Bronchial epithelial cell (primary cell): ENCODE measurements around the gene IRX5. TPM values are rescaled to one million over a fixed set of nuclear protein-coding genes. Genes with fewer than 3 reads are reported as not detected.

Source experiments
- DNase-seq: peaks from one replicate; pipeline ENCODE4 v3.0.0-alpha.2; 2010; ENCODE audit warnings: low read depth
- FAIRE-seq: peaks from 2 replicates; lab custom pipeline; 2011; peaks lifted over from hg19 to GRCh38; lab: Jason Lieb, UNC
- H3K27me3 ChIP-seq: 2 replicates; pipeline ENCODE4 v1.5.1; 2011; ENCODE audit warnings: low read length; ENCODE audit not compliant: control insufficient read depth, insufficient read depth
- H3K36me3 ChIP-seq: 2 replicates; pipeline ENCODE4 v1.5.1; 2011; ENCODE audit warnings: low read length; ENCODE audit not compliant: control insufficient read depth, insufficient read depth
- H3K4me3 ChIP-seq: 2 replicates; pipeline ENCODE4 v1.5.1; 2011; ENCODE audit warnings: mild to moderate bottlenecking, low read depth, low read length, control low read depth
- total RNA-seq: library from RNA; depleted of rRNA; stranded (reverse); fragments of >200 nt; gene quantifications from 2 replicates; pipeline ENCODE4 v1.2.1, GENCODE V29; 2014
- TF ChIP-seq, protein P1 (sequence below): IDR thresholded peaks from 2 replicates; pipeline ENCODE4 v1.5.1; 2011; ENCODE audit warnings: mild to moderate bottlenecking, moderate library complexity, low read length, control low read depth, inconsistent platforms; ENCODE audit not compliant: insufficient read depth, severe bottlenecking

The IRX5 gene
- total RNA-seq, 1 donor from 2014 or later, result 6.3 TPM

DNA sequence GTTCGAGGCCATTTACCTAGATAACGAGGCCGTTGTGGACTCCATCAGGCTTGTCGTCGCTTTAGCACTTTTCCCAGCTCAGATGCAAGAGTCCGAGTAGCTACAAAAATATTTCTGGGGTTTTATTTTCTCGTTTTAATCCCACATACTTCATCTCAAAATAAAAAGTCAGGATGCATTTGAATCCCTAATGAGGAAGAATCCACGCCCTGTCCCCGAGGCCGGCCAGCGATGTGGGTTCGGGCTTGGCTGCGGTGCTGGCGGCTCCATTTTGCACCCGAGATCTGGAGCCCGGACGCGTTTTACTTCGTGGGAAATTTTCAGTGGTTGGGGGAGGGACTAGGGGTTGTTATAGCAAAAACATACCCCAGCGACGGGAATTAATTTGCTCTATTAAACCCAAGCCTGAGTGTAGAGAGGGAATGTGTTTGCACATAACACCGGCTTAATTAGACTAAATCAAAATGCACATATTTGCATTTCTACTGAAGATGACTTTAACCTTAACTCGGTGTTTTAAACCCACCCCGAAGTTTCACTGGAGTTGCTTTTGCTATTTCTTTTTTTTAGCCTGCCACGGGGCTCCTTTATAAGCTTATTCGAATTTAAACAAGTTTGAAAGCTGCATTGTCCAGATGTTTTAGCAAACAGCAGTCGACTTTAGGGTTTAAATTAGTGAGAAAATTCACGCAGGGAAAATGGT lies 4.8 kb downstream of the IRX5 start:
- peak overlapping the region; percentile 42 for H3K4me3 ChIP-seq

DNA sequence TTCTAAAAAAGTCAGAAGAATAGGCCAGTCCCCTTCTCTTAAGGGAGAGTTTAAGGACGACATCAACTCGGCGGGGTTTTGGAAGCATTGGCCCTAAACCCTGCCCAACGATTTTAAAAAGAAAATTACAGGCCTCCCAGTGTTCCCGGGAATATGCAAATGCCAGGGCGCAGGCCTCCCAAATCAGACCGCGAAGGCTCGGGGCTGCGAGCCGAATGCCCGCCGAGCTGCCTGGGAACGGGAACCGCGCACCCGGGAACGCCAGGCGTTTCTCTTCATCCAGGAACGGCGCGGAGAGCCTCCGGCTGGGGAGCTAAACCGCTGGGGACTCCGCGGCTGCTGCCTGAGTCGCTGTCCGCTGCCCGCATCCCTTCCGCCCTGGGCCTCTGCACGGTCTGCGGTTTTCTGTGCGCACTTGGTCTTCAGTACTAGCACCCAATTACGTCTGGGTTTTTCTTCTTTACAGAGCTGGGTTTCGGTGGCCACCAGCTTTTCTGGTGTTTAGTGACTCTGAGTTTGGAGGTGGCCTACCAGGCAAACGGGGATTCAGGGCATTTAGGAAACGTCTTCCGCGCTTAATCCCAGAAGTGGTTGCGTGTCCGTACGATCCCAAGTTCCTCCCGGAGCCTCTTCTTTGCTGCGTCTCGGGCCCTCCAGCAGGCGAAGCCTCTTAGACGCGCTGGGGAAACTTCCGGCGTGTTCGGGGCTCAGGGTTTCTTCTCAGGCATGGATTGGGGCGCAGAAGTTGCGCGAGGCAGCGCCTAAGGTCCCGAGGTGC lies 5.7 kb downstream of the IRX5 start:
- Histone ChIP-seq H3K36me3 (peaks cover 4% of the 10 kb centered on the region), H3K27me3 (no peaks in the 10 kb centered on the region), H3K4me3 (peak overlapping the region; percentile 42)
- no peak for DNase-seq
- FAIRE-seq, result no peak
- TF ChIP-seq, protein P1, sequence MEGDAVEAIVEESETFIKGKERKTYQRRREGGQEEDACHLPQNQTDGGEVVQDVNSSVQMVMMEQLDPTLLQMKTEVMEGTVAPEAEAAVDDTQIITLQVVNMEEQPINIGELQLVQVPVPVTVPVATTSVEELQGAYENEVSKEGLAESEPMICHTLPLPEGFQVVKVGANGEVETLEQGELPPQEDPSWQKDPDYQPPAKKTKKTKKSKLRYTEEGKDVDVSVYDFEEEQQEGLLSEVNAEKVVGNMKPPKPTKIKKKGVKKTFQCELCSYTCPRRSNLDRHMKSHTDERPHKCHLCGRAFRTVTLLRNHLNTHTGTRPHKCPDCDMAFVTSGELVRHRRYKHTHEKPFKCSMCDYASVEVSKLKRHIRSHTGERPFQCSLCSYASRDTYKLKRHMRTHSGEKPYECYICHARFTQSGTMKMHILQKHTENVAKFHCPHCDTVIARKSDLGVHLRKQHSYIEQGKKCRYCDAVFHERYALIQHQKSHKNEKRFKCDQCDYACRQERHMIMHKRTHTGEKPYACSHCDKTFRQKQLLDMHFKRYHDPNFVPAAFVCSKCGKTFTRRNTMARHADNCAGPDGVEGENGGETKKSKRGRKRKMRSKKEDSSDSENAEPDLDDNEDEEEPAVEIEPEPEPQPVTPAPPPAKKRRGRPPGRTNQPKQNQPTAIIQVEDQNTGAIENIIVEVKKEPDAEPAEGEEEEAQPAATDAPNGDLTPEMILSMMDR, result no peak

More for the DNA sequence above, 4.8 kb downstream of the IRX5 start:
- H3K36me3 ChIP-seq, result peaks cover 2% of the 10 kb centered on the region
- DNase-seq, result no peak
- H3K27me3 ChIP-seq, result no peaks in the 10 kb centered on the region
- FAIRE-seq, result no peak
- TF ChIP-seq, protein P1, result no peak

DNA sequence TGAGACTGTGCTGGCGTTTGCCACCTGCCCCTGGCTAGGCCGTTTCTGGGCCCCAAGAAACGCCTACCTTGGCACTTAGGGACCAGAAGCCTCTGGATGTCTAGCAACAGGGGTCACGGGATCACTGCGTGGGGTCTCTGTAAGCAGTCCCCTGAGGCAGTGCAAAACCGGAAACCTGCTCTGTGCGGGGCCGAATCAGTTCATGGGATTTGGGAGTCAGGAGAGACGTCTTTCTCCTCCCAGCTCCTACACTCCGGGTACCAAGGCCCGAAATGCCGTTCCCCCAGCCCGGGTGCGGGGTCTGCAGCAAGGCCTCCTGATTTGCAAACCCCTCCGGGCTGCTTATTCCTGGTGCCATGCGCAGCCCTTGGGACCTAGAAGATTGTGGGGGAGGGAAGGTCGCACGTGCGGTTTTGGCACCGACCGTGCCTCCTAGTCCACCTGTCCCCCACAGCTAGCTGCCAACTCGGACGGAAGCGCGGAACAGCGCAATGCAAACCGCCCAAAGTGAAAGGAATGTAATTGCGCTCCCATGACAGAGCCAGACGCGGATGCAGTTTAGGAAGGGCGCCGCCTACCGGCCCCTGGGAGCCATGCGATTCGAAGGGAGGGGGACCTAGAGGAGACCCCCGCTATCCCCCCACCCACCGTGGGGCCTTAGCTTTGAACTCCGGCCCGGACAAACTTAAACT lies 6.5 kb downstream of the IRX5 start:
- no peaks in the 10 kb centered on the region for H3K27me3 ChIP-seq

DNA sequence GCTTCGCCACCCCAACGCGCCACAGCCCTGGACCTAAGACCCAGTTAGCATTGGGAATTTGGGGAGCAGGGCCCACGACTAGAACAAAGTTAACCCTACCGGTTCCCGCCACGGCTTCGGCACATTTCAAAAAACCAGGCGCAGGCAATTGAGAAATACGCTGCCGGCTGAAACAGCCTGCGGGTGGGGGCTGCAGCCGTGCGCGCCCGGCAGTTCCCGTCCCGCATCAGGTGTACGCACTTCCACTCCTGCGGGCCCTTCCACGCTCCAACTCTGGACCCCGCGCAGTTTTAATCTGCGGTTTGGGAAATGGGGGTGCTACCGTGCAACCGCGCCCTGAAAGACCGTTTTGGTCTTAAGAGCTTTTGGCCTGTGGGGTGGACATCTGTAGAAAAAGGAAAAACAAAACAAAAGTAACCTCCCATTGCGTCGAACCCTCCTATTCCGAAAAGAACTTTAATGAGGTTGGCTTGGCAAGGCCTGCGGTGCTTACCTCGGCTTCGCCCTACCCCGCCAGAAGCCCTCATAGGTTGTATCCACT lies 7.1 kb downstream of the IRX5 start:
- TF ChIP-seq, protein P1, result no peak
- H3K27me3 ChIP-seq, result no peaks in the 10 kb centered on the region
- no peak for DNase-seq
- H3K4me3 ChIP-seq, result peak overlapping the region; percentile 42
- no peak for FAIRE-seq
- H3K36me3 ChIP-seq, result peaks cover 4% of the 10 kb centered on the region

More for the DNA sequence above, 6.5 kb downstream of the IRX5 start:
- FAIRE-seq, result no peak
- peak; percentile 61 for DNase-seq
- peak overlapping the region; percentile 42 for H3K4me3 ChIP-seq
- peaks cover 4% of the 10 kb centered on the region for H3K36me3 ChIP-seq
- TF ChIP-seq, protein P1, result peak; percentile 92

DNA sequence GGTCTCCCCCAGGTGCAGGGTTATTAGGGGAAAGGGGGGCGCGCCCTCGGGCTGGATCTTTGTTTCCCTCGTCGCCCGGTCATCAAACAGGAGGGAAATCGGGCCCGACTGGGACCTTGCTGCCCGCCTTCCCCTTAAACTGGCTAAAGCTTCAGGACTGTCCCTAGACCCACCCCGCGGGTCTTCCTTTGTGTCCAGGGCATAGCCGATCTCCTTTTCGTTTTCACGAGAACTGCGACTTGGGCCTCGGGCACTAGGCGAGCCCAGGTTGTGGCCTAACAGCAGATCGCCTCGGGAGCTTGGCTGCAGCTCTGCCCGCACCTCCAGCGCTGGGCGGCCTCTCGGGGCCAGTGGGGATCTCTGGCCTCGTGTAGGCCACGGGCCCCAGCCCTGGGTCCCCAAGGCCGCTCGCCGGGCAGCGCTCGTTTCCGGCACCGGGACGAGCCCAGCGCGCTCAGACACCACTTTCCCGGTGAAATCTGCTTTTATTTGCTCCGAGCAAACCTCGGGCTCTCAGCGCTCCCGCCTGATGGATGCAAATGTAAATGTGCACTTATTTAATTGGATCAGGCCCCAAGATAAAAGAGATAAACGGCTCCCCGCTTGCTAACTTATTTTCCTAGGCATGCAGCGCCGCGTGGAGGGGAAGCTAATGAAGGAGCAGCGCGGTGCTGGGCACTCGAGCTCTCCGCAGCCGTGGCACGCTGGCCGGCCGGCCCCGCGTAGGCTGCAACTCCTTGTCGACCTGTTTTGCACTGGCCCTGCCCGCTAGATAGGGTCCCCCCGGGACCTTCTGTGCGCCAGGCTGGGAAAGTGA lies 7.8 kb downstream of the IRX5 start:
- FAIRE-seq (no peak), DNase-seq (no peak)
- Histone ChIP-seq H3K4me3 (peak overlapping the region; percentile 42), H3K36me3 (peaks cover 4% of the 10 kb centered on the region), H3K27me3 (no peaks in the 10 kb centered on the region)
- TF ChIP-seq, protein P1, result no peak
